SJCRH30 (cell line): ENCODE measurements around the gene FOXD2. TPM values are rescaled to one million over a fixed set of nuclear protein-coding genes. Genes with fewer than 3 reads are reported as not detected.
"Not testable (repeated sequence)": the region's sequence is repeated elsewhere in the genome, so short reads cannot be mapped to it uniquely, and the experiment has no call there.

Experiments used
- DNase-seq, 2 experiments: peaks; one replicate each; pipeline ENCODE4 v3.0.0-alpha.2; 2015 to 2020
- H3K27ac ChIP-seq: fragments of 250-450 bp; sonication (Bioruptor Pico); 2 replicates; pipeline ENCODE4 v1.5.1; 2020; ENCODE audit warnings: mild to moderate bottlenecking, moderate library complexity
- H3K27me3 ChIP-seq: fragments of 250-450 bp; sonication (Bioruptor Pico); 2 replicates; pipeline ENCODE4 v1.5.1; 2020; ENCODE audit warnings: mild to moderate bottlenecking, moderate library complexity
- H3K36me3 ChIP-seq: fragments of 250-450 bp; sonication (Bioruptor Pico); 2 replicates; pipeline ENCODE4 v1.5.1; 2020; ENCODE audit warnings: mild to moderate bottlenecking, moderate library complexity
- H3K4me1 ChIP-seq: fragments of 250-450 bp; sonication (Bioruptor Pico); 2 replicates; pipeline ENCODE4 v1.5.1; 2020; ENCODE audit warnings: mild to moderate bottlenecking, moderate library complexity
- H3K4me3 ChIP-seq: fragments of 250-450 bp; sonication (Bioruptor Pico); 2 replicates; pipeline ENCODE4 v1.5.1; 2020; ENCODE audit warnings: mild to moderate bottlenecking, moderate library complexity
- H3K9me3 ChIP-seq: fragments of 250-450 bp; sonication (Bioruptor Pico); replicated peaks from 2 replicates; pipeline ENCODE4 v1.5.1; 2020; ENCODE audit warnings: mild to moderate bottlenecking, moderate library complexity
- total RNA-seq: library from RNA; depleted of rRNA; stranded (reverse); fragments of >200 nt; shearing (Covaris generic); gene quantifications from 2 replicates; pipeline ENCODE4 v1.2.3, GENCODE V29; 2014

FOXD2 gene
- total RNA-seq, 1 experiment from 2014 or later: 2.2 TPM

DNA sequence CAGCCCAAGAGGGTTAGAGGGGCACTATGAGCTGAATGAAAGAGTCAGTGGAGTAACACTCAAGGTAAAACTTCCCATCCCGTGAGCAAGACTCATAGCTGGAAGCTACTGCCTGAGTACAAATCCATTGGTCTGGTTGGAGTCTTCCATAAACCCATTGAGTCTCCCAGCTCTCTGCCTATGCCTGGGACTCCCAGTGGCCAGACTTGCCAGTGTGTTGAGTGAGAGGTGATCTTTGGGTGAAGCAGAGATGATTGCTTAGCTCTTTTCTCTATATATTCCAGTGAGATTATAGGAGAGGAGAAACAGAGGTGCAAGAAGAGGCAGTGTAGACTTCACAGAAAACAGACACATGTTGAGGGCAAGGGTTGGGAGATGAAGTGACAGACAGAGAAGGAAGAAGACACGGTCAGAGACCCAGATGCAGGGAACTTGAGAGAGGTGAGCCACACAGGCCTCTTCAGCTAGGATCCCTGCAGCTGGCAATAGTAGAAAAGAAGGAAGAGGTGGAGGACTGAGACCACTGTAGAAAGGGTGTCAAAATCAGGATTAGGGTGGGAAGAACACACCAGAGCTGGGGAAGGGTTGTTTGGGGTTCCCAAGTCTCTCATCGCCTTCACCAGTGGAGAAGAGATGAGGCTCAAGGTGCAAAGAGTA, 3.7 kb downstream of the FOXD2 start:
- Histone ChIP-seq H3K27ac (no peak overlapping the region), H3K36me3 (no peaks in the 10 kb centered on the region), H3K4me3 (no peak overlapping the region), H3K9me3 (no peaks in the 10 kb centered on the region), H3K27me3 (no peaks in the 10 kb centered on the region), H3K4me1 (no peaks in the 10 kb centered on the region)
- no peak for DNase-seq

DNA sequence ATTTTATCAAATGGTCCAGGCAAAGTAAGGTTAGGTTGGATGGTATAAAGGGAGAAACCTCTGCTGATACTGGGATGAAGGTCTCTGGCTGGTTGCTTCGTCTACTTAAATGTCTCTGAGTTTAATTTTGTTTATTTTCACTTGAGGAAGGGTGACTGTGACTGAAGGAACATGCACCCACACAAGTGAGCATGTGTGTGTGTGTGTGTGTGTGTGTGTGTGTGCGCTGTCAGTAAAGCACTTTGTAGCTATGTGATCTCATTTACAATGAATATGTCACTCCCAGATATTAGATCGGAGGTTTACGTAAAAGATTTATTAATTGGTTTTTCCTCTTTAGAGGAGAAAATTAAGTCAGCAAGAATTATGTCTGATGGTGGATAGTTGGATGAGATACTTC, 4.4 kb downstream of the FOXD2 start:
- no peaks in the 10 kb centered on the region for H3K36me3 ChIP-seq
- DNase-seq: no peak
- no peak overlapping the region for H3K4me3 ChIP-seq

DNA sequence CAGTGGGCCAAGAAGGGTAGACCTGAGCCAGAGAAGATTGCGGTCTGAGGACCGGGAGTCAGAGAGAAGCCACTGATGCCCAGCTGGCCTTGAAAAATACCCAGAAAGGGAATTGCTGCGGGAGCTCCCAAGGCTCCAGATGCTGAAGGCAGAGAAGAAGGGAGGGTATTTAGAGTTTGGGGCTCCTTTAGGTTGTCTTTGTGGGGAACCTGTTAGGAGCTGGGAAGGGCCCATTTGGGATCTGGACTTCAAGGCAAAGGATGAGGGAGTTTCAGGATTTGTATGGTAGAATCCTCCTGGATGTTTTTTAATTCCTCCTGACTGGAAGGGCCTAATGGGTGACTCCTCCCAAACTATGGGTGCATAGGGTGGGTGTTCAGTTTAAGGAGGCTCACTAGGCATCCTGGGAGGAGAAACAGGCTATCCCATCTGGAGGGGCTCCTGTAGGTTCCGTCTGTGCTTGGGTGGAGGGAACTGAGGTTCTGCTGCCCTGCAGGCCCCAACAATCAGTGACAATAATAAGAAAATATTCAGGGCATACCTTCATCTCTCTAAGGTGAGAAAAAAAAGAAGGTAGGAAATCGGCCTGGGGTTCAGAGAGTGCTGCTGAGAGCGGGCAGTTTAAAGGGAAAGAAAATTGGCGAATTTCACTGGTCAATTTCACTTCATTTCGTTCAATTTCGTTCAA, 5.1 kb downstream of the FOXD2 start:
- H3K27ac ChIP-seq: no peak overlapping the region
- H3K4me1 ChIP-seq: no peaks in the 10 kb centered on the region
- no peak for DNase-seq
- H3K4me3 ChIP-seq: no peak overlapping the region
- H3K36me3 ChIP-seq: no peaks in the 10 kb centered on the region
- no peaks in the 10 kb centered on the region for H3K9me3 ChIP-seq
- H3K27me3 ChIP-seq: no peaks in the 10 kb centered on the region

More for the DNA sequence above, 4.4 kb downstream of the FOXD2 start:
- H3K27me3 ChIP-seq: no peaks in the 10 kb centered on the region
- H3K9me3 ChIP-seq: no peaks in the 10 kb centered on the region
- H3K27ac ChIP-seq: no peak overlapping the region
- no peaks in the 10 kb centered on the region for H3K4me1 ChIP-seq

DNA sequence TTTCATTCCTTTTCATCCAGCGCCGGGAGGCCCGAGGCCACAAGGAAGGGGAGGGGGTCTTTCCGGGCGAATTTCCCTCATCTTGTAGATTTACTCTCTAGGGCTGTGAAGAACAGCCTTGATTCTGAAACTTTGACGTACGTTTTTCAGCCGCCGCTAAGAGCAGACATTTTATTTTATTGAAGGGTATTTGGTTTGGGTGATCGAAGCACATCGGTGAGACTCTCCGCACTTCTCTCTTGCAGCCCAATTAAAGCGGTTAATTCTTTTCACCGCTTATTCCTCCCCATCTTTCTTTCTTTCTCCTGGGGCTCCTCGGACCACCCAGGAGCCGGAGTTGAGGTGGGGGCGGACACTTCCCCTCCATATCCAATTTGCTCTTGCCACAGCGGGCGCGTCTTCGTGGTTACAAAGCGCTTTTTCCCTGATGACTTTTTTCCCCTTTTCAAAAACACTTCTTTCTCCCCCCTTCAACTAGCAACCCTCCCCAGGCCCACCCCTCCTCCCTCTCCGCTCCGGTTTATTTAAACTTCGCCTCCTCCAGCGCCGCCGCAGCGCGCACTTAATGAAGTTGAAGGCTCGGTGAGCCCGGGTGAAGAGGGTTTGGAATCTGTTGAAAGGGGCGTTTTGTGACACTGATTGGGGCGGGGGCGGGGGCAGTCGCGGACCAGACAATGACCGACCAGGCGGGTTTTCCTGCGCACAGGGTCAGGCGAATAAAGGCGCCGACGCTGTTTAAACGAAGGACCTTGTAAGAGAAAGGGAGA, 5.9 kb downstream of the FOXD2 start:
- H3K27ac ChIP-seq: no peak overlapping the region
- no peaks in the 10 kb centered on the region for H3K27me3 ChIP-seq
- H3K4me1 ChIP-seq: no peaks in the 10 kb centered on the region
- no peaks in the 10 kb centered on the region for H3K9me3 ChIP-seq
- DNase-seq: no peak
- no peak overlapping the region for H3K4me3 ChIP-seq
- H3K36me3 ChIP-seq: no peaks in the 10 kb centered on the region

DNA sequence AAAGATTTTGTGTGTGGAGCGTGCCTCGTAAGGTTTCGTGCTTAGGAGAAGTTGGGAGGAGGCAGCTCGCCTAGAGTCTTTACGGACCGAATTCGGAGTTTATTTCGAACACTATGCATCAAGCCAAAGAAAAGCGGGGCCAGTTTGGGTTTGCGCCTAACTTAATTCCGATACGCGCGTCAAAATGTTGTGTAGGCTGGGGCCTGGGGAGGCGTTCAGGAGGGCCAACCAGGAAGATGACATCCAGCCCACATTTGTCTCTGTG, 6.4 kb downstream of the FOXD2 start:
- Histone ChIP-seq H3K27ac (no peak overlapping the region), H3K4me3 (no peak overlapping the region), H3K36me3 (no peaks in the 10 kb centered on the region), H3K27me3 (no peaks in the 10 kb centered on the region), H3K4me1 (no peaks in the 10 kb centered on the region), H3K9me3 (no peaks in the 10 kb centered on the region)
- DNase-seq: no peak

DNA sequence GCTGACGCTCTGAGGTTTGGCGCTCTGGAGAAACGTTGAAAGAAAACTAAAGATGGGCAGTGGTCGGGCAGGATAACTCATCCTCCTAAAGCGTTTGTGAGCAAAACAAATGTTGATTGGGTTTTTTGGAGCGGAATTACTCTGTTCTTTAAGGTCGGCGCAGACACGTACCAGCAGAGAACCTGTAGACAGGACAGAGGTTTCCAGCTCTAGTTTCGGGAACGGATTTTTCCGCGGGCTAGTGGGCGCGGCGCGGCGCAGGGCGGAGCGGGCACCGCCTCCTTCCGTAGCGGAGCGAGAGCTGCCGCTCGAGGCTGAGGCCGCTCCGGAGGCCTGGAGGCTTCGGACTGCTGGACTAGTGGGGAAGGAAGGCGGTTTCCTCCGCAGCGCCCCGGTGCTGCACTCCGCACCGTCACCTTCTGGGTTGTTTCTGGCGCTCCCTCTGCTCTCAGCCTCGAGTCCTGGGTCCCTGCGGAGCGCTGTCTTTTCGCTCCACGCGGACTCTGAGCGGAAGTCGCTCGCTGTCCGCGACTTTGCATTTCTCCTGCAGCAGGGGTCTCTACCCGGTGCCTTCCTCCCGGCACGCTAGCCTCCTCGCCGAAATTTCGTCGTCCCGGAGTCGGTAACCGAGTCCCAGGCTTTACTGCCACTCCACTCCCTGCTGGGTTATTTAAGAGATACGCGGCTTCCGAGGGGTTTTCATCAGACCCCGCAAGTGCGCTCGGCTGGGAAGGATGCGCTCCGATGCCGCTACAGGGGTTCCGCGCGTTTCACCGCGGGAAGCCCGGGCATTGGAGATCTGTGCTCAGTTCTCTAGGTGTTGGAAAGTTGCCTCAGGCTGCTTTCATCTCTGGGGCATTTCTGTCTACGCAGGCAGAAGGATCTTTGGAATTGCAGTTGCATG, 7.0 kb downstream of the FOXD2 start:
- H3K27me3 ChIP-seq: 0 out of 2 replicates have a peak, but pooled peaks cover under 1% of the 10 kb centered on the region
- DNase-seq: no peak
- H3K4me1 ChIP-seq: no peaks in the 10 kb centered on the region
- H3K4me3 ChIP-seq: no peak overlapping the region
- H3K27ac ChIP-seq: no peak overlapping the region
- H3K36me3 ChIP-seq: no peaks in the 10 kb centered on the region
- H3K9me3 ChIP-seq: no peaks in the 10 kb centered on the region

DNA sequence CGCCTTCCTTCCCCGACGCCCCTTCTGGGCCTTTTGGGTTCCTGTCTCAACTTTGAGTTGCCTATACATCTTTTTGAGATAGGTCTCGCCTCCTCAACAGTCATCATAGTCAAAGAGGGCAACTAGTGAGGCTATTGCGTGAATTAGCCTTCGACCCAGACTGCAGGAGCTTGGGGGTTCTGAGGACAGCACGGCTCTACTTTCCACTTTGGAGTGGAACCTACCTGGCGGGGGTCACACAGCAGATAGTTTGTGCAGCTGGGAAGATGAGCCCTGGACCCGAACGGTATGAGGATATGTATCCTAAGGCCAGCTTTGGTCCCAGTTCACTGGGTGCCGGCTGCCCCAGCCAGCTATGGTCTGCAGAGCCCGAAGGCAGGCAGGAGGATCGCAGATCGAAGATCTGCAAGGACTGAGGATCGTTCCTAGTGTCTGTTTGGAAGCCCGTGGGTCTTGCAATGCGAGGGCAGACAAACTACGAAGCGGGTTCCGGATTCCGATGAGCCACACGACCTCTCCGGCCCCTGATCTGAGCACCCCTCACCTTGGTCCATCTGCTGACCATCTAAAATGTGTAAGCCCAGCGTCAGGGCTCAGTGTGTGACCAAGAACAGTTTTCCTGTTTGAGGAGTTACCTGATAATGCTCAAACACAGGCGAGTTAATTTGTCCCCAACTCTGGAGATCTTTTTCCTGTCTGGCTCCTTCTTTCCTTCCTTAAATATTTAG, 8.1 kb downstream of the FOXD2 start:
- DNase-seq: no peak
- Histone ChIP-seq H3K9me3 (no peaks in the 10 kb centered on the region), H3K4me3 (no peak overlapping the region), H3K4me1 (no peaks in the 10 kb centered on the region), H3K27ac (no peak overlapping the region), H3K36me3 (no peaks in the 10 kb centered on the region), H3K27me3 (0 out of 2 replicates have a peak, but pooled peaks cover 4% of the 10 kb centered on the region)

DNA sequence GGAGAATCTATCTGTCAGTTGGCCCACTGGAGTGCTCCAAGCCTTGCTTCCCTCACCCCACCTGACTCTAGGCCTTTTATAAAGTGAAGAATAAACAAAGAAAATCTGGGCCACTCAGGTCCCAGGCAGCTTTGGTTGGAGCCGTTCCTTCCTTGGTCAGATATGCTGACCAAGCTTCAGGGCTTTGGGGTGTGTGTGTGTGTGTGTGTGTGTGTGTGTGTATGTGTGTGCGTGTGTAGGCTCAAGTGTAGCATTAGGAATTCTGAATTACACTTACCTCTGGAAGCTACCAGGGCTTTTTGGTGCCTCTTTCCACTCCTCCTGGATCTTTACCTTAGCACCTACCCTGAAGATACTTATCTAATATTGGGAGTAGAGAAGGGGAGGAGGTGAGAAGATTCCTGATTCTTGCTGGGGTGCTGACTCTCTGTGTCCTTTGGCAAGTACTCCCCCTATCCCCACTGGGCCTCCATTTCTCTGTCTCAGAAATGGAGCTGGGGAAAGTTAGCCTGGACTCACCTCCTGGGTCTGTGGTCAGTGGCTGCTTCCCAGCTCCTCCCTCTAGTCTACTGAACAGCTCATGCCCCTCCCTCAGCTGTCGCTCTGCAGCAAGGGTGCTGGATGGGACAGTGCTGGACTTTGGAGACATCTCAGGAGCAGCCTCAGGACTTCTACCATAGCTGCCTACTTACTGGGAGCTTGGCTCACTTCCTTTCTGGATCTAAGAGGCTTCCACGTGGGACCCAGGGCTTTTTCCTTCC, 10.8 kb downstream of the FOXD2 start:
- DNase-seq: no peak
- H3K36me3 ChIP-seq: no peaks in the 10 kb centered on the region
- no peaks in the 10 kb centered on the region for H3K4me1 ChIP-seq
- 0 out of 2 replicates have a peak, but pooled peaks cover 4% of the 10 kb centered on the region for H3K27me3 ChIP-seq
- H3K27ac ChIP-seq: no peak overlapping the region
- no peaks in the 10 kb centered on the region for H3K9me3 ChIP-seq
- H3K4me3 ChIP-seq: no peak overlapping the region

DNA sequence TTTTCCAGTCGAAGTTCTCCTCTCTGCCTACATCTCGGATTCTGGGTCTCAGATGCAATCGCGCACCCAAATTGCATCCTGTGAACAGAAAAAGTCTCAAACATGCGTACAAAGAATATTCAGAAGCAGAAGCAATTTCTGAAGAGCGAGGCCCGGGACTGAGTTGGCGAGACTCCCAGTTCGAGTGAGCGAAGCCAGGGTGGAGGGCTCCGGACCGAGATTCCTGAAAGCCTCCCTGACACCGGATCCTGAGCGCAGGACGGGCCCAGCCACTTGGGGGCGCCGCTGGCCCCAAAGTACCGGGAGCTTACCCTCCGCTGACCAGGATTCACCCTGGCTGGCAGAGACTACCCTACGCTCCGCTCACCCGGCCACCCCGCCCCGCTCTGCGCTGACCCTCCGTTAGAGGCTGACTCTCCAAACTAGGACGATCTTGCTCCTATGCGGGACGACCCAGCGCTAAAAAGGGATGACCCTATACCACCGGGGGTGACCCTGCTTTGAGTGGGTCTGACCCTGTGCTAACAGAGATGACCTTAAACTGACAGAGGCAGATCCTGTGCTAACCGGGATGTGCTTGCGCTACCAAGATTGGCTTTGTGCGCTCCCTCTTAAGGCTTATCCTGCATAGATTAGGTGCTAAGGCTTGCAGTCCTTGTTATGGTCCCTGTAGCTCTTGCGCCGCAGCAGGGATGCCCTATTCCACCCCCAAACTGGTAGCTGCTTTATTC, 12.1 kb downstream of the FOXD2 start:
- Histone ChIP-seq H3K4me1 (no peaks in the 10 kb centered on the region), H3K27ac (no peak overlapping the region), H3K36me3 (no peaks in the 10 kb centered on the region), H3K9me3 (no peaks in the 10 kb centered on the region), H3K27me3 (0 out of 2 replicates have a peak, but pooled peaks cover 4% of the 10 kb centered on the region), H3K4me3 (no peak overlapping the region)
- peak; percentile 22 to 42 for DNase-seq

DNA sequence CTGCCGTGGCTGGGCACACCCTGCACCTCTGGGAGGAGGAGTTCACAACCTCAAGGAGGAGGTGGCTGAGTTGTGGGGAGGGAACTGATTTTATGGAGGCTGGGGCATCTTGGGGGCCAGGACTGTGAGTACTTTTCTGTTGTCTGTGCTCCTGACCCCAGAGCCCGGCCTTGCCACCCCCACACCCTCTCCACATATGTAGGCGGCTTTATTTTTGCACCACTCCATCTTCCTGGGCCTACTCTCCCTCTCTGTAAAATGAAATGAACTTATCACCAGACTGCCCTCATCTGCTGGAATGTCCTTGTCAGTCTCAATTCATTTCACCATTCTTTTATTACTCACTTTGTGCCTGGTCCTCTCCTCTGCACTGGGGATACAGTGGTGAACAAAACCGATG, 12.8 kb downstream of the FOXD2 start:
- 0 out of 2 replicates have a peak, but pooled peaks cover 4% of the 10 kb centered on the region for H3K27me3 ChIP-seq

DNA sequence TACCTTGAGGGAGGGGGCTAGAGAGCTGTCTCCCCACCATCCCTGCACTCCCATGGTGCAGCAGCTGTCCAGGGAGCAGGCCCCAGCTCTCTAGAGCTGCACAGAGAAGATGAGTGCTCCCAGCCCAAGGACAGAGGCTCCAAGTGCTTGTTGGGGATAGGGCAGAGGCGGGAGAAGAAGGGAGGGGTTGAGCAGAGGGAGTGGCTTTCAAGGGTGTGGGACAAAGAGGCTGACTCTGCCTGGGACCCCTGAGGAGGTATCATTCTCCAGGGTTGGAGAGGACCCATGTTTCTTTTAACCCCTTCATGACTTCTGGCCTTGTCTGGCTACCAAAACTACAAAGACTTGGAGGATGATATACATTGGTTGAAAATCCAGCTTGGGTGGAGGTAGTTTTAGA, 14.6 kb downstream of the FOXD2 start:
- DNase-seq: no peak
- 0 out of 2 replicates have a peak, but pooled peaks cover 4% of the 10 kb centered on the region for H3K27me3 ChIP-seq
- no peak overlapping the region for H3K27ac ChIP-seq
- no peaks in the 10 kb centered on the region for H3K36me3 ChIP-seq
- no peaks in the 10 kb centered on the region for H3K9me3 ChIP-seq
- H3K4me1 ChIP-seq: no peaks in the 10 kb centered on the region
- H3K4me3 ChIP-seq: no peak overlapping the region

More for the DNA sequence above, 12.8 kb downstream of the FOXD2 start:
- Histone ChIP-seq H3K9me3 (no peaks in the 10 kb centered on the region), H3K27ac (no peak overlapping the region), H3K4me1 (no peaks in the 10 kb centered on the region), H3K36me3 (no peaks in the 10 kb centered on the region), H3K4me3 (no peak overlapping the region)
- no peak for DNase-seq

DNA sequence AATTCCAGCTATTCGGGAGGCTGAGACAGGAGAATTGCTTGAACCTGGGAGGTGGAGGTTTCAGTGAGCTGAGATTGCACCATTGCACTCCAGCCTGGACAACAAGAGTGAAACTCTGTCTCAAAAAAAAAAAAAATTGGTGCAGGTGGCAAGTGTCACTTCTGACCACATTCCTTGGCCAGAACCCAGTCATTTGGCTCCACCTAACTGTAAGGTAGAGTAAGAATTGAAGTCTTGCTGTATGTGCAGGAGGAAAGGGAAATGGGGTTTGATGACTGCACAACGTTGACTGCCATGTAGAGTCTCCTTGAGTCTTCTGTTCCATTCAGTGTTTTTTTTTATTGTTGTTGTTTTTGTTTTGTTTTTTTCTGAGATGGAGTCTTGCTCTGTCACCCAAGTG, 16.1 kb downstream of the FOXD2 start:
- not testable (repeated sequence) for DNase-seq, H3K4me1 ChIP-seq, H3K36me3 ChIP-seq, H3K27ac ChIP-seq, H3K27me3 ChIP-seq, H3K4me3 ChIP-seq, H3K9me3 ChIP-seq

DNA sequence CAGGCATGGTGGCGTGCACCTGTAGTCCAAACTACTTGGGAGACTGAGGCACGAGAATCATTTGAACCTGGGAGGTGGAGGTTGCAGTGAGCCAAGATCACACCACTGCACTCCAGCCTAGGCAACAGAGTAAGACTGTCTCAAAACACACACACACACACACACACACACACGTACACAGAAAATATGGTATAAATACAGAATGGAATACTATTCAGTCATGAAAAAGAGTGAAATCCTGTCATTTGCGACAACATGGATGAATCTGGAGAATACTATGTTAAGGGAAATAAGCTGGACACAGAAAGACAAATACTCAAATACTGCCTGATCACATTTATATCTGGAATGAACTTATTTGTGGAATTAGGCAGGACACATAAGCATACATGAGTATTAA, 18.4 kb downstream of the FOXD2 start:
- no peak for DNase-seq
- no peaks in the 10 kb centered on the region for H3K4me1 ChIP-seq
- peaks cover 21% of the 10 kb centered on the region; the same call in 1 of the 2 replicates for H3K27me3 ChIP-seq
- no peak overlapping the region for H3K4me3 ChIP-seq
- no peaks in the 10 kb centered on the region for H3K9me3 ChIP-seq
- H3K36me3 ChIP-seq: no peaks in the 10 kb centered on the region
- H3K27ac ChIP-seq: no peak overlapping the region
